KG1 (cell line): ENCODE data around the gene CRY2.
A peak's percentile ranks its signal among the peaks of the same experiment; 100 is the strongest.
"Not testable (repeated sequence)": the region's sequence is repeated elsewhere in the genome, so short reads cannot be mapped to it uniquely, and the experiment has no call there.

Source experiments
- DNase-seq: peaks from one replicate; lab custom pipeline; 2025; lab: John Stamatoyannopoulos, UW

The CRY2 gene

GRCh38 chr11:45846974-45847910 lies at the start of gene CRY2:
TSS of gene CRY2 (plus strand) at chr11:45847475. CDS start at chr11:45847491, 16 bp downstream.
- peak; percentile 92 for DNase-seq

GRCh38 chr11:45798793-45799441 lies 48.4 kb upstream of the CRY2 start:
- no peak for DNase-seq

- no peak for DNase-seq
Measured at GRCh38 chr11:45799562-45799961, 47.7 kb upstream of the CRY2 start.

DNA sequence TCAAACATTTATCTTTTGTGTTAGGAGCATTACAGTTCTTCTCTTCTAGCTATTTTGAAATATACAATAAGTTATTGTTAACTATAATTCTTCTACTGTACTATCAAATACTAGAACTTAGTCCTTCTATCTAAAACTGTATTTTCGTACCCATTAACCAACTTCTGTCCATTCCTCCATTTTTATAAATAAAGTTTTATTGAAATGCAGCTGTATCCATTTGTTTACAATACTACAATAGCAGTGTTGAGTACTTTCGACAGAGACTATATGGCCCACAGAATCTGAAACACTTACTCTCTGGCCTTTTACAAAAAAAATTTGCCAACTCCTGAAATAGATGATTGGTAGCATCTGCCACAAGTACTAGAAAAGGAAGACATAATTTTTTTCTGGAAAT lies 47.0 kb upstream of the CRY2 start:
- no peak for DNase-seq

- DNase-seq: no peak
Measured at GRCh38 chr11:45801723-45802315, 45.5 kb upstream of the CRY2 start.

- DNase-seq: no peak
Measured at GRCh38 chr11:45802531-45803317, 44.6 kb upstream of the CRY2 start.

- DNase-seq: no peak
Measured at GRCh38 chr11:45803971-45804760, 43.1 kb upstream of the CRY2 start.

DNA sequence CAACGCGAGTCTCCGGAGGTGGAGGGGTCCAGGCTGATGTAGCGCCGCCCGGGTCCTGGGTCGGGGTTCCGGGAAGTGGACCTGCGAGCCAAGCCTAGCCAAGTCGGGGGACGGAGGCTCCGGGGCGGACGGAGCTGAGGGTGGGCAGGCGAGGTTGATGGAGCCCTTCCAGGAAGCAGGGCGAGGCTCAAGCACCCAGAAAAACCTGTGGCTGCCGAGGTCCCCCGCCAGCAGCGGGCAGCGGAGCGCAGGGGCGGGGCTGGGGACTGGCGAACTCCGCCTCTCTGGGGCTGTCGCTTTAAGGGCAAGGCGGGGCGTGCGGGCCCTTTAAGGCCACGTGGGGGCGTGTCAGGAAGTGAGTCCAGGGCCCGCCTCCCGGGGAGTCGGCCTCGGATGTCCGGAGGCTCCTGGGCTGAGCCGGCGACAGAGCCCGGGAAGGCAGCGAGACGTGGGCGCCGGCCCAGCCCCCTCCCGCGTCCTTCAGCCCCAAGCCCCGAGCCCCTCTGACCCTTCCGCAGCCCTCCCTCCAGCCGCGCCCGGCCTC lies 42.4 kb upstream of the CRY2 start, which contains the start of gene SLC35C1:
Gene SLC35C1, plus strand, starts transcription at position 389 of the 544 bp plus-strand sequence. CDS start 653 bp downstream, outside the sequence.
- DNase-seq: peak; percentile 92

DNA sequence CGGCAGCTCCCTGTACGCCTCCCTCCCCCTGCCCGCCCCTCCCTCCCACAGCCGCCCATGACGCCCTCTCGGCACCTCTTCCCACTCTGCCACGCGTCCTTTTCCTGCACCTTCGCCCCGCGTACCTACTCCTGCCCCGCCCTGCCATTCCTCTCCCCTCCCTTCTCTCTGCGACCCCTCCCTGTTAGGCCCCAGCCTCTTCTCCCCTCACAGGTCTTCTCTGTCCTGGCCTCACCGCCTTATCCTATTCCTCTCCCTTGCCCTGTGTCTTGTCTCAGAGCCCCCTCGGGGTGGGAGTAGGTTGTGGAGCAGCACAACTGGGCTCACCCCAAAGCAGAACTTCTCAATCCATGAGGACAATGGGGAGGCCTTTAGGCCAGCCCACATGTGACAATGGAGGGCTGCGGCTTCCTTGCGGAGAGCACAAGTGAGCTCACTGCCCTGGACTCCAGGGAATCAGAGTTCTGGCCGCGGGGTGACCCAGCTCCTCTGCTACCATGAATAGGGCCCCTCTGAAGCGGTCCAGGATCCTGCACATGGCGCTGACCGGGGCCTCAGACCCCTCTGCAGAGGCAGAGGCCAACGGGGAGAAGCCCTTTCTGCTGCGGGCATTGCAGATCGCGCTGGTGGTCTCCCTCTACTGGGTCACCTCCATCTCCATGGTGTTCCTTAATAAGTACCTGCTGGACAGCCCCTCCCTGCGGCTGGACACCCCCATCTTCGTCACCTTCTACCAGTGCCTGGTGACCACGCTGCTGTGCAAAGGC lies 41.8 kb upstream of the CRY2 start:
- peak; percentile 16 for DNase-seq

- no peak for DNase-seq
Measured at GRCh38 chr11:45806072-45806933, 41.0 kb upstream of the CRY2 start.

DNA sequence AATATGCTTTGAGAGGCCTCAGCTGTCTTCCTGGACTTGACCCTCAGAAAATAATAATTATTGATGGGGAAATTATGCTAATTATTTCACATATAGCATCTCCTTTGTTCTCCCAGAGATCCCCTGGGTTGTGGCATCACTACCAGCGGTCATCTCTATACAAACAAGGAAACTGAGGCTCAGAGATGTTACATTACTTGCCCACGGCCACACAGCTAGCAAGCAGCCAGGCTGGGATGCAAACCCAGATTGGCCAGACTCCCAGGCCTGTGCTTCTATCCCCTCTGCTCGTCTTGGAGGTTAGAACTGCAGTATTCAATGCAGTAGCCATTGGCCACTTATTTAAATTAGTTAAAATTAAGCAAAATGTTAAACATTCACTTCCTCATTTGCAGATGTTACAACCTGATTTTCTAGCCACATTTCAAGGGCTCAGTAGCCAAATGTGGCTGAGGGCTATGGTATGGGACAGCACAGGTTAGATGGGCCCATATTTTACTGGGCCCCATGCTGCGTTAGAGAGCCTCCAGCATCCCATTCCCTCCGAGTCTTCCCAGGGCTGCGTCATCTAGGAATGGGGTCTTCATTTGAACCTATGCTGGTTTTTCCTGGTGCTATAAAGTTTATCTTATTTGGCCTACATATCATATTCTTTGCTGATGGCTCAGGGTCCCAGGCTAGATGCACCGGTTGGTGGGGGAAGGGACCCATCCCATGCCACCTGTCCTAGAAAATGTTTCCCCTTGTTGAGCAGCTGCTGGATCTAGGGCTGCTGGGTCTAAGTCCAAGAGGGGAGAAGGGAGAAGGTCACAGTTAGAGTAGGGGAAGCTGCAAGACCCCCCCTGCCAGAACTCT lies 40.1 kb upstream of the CRY2 start:
- no peak for DNase-seq

- DNase-seq: no peak
Measured at GRCh38 chr11:45807792-45808238, 39.5 kb upstream of the CRY2 start.

DNA sequence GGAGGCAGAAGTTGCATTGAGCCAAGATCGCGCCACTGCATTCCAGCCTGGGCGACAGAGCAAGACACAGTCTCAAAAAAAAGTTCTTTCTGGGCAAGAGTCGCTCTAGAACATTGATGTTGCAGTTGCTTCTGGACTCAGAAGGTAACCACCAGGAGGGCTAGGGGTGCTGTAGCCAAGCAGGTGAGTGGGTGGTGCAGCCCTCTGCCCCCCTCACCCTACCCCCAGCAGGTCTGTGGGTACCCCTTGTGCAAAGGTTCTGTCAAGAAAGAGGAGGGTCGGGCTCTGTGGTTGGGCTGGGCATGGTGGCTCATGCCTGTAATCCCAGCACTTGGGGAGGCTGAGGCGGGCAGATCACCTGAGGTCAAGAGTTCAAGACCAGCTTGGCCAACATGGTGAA lies 38.8 kb upstream of the CRY2 start:
- not testable (repeated sequence) for DNase-seq

DNA sequence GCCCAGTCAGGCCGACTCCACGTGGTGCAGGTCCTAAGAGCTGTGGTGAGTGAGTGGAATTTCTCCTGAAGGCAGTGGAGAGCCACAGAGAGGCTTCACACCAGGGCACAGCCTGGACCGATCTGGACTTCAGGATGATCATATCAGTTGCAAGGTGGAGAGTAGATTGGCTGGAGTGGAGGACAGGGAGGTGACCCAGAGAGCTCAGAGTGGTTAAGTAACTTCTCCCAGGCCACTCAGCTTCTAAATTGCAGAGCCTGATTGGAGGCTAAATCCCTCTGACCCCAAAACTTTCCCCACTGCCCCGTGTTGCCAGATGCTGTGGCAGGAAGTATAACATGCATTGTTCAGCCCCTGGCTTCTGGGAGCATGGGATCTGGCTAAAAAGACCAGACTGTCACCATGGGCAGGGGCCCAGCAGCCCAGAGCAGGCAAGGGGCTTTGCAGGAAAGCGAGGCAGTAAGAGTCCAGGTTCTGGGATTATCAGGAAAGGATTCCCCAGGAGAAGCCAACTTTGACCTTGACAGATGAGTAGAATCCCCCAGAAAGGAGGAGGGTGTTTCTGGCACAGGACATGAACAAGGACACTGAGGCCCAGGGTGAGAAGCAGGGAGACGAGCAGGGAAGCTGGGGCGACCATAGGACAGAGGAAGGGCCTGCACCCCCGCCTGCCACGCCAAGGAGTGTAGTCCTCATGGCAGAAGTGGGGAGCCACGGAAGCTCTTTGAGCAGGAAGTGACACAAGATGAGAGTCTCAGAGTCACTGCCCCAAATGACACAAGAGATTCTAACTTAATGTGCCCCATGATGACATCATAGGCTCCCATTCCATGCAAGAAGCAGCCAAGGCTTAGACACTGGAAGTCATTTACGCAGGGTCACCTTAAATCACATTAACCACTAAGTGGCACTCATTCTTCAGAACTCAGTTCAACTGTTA lies 37.5 kb upstream of the CRY2 start:
- DNase-seq: no peak

- no peak for DNase-seq
Measured at GRCh38 chr11:45810431-45811108, 36.7 kb upstream of the CRY2 start.

GRCh38 chr11:45811109-45811435 lies 36.2 kb upstream of the CRY2 start:
- no peak for DNase-seq
